Activated T-helper 1 cell treated with Interleukin-2 at 50 U/mL for 16 hours (primary cell): ENCODE results near the gene TRMT1.
A peak's percentile ranks its signal among the peaks of the same experiment; 100 is the strongest.
"Not testable (repeated sequence)": the region's sequence is repeated elsewhere in the genome, so short reads cannot be mapped to it uniquely, and the experiment has no call there.

Experiments used
- DNase-seq: peaks from one replicate; pipeline ENCODE4 v3.0.0-alpha.2; 2020; ENCODE audit warnings: low read depth

Gene TRMT1

GRCh38 chr19:13116282-13117175, at the start of gene TRMT1:
Gene TRMT1 (minus strand): TSS chr19:13116740. CDS start chr19:13116399, 341 bp downstream.
- peak; percentile 72 for DNase-seq

GRCh38 chr19:13166151-13166550, 49.6 kb upstream of the TRMT1 start:
- DNase-seq = not testable (repeated sequence)

- no peak for DNase-seq
Observed at GRCh38 chr19:13165162-13165997, 48.8 kb upstream of the TRMT1 start.

GRCh38 chr19:13164343-13165161, 48.0 kb upstream of the TRMT1 start:
- peak; percentile 43 for DNase-seq

DNA sequence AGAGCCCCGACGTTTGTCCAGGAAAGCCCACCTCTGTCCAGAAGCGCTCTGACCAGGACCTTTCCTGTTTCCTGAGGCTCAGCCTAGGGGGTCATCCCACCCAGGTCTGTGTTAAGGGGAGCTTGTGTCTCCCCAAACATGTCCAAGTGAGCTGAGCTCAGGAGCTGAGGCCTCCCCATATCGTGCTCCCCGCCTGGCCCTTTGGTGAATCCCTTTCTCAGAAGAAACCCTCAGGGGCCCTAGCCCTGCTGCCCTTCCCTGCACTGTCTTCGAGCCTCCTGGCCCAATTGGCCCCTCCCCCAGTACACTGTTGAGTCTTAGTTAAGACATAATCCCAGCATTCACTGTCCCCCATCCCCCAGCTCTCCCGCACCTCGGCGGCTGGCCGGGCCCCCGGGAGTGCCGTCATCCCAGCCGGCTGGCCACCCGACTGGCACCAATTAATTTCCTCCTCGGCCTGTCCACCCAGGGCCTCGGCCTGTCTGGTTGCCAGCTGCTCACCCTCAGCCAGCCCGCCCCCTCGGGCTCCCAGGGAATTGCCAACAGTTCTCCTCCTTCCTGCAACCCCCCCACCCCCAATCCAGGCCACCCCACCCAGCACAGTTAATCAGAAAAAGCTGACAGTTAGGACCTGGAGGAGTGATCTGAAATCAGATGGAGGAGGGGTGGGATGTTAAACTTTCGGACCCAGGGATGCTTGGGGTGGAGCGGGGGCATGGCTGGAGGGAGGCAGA, 47.2 kb upstream of the TRMT1 start:
- no peak for DNase-seq

- DNase-seq = peak; percentile 75
Observed at GRCh38 chr19:13162724-13163608, 46.4 kb upstream of the TRMT1 start.

DNA sequence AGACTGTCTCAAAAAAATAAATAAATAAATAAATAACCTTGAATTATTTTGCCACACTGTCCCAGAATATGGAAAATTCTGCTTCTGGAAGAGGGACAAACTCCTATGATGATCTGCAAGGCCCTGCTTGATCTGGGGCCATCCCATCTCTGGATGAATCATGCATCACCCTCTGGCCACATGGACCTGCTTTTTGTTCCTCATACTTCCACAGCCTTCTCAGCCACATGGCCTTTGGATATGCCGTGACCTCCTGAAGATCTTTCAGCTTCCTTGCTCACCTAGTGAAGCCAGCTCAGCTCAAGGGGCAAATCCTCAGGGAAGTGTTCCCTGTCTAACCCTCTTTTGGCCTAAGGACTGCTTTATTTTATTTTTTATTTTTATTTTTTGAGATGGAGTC, 44.0 kb upstream of the TRMT1 start:
- no peak for DNase-seq

DNA sequence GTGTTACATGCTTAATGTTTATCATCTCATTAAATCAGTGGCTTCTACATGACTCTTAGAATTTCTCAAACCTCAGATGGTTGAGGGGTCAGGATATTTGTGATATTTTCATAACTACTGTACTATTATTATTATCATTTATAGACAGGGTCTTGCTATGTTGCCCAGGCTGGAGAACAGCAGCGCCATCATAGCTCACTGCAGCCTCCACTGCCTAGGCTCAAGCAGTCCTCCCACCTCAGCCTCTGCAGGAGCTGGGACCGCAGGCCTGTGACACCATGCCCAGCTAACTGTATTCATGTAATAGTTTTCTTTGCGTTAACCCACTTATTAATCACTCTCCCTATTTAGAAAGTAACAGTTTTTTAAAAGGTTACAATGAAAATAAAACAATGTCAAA, 43.2 kb upstream of the TRMT1 start:
- DNase-seq = no peak

DNA sequence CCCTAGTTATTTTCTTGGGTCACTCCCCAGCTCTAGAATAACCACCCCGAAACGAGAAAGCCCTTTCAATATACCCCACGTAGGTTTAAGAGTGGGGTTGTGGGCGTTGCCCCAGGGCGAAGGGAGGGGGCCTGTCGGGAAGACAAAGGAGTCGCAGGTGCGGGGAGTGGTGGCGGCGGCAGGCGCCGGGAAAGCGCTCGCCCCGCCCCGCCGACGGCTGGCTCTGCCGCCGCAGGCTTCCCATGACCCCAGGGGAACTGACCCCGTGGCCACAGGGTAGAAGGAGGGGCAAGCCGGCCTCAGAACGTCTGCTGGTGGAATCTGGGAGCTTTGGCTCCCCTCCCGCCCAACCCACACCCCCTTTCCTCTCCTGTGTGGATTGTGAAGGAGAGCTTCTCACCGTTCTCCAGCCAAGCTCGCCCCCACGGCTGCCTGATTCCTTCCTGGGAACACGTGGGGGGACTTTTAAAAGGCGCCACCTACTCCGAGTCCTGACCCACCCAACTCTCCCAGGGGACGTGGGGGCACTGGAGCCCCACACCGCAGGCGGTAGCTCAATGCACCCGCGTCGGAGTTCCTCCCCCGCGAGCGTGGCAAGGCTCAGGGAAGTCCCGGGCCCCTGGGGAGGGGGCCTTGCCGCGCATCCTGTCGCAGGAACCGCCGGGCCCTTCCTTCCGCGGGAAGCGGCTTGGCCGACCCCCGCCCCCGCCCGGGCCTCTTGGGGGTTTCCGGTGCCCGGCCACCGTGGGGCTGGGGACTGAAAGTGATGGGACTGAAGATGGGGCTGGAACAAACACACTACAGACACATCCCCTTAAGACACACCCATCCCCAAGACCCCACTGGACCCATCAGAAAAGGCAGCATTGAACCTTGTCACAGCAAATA, 39.2 kb upstream of the TRMT1 start:
- peak; percentile 73 for DNase-seq

DNA sequence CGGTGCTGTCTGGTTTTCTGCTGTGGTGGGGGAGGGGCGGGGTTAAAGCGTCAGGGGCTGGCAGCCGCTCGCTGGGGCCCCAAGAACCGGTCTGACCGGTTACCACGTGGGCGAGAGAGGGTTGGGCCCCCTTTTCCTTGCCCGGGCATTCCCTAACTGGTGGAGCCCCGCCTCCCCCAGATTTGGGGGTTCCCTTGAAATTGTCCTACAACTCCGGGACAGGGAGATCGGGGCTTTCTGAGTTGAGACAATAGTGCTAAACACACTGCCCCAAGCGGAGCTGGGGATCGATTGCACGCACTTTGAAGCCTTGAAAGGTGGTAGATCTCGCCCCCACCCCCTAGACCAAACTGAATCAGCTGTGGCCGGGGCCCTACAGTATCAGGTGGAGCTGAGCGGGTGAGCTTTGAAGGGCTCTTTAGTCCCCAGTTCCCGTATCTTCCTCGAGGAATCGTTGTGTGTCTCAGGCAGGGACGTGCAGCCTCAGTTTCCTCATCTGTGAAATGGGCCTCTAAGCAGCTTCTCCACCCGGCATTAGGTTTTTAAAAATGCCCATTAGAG, 38.5 kb upstream of the TRMT1 start:
- no peak for DNase-seq

DNA sequence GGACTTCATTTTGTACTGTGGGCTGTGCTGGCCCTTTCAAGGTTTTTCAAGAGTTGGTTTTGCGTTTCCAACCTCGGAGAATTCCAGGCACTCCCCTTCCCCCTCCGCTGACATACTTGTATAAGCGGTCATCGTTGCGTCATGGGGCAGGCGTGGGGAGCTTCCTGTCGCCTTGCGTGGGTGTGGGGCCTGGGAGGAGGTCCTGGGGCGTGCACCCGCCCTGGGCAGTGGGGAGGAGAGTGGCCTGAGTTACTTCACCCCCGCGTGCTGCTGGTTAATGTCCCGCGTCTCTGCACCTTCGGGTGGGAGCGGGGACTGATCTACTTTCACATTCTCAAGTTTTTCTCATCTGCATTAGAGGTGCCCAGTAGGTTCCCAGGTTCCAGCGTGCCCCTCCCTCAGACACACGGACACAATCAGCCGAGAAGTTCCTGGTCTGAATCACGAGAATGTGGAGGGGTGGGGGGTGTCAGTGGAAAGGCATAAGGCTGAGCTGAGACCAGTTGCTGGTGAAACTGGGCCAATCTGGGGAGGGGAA, 37.8 kb upstream of the TRMT1 start:
- no peak for DNase-seq

DNA sequence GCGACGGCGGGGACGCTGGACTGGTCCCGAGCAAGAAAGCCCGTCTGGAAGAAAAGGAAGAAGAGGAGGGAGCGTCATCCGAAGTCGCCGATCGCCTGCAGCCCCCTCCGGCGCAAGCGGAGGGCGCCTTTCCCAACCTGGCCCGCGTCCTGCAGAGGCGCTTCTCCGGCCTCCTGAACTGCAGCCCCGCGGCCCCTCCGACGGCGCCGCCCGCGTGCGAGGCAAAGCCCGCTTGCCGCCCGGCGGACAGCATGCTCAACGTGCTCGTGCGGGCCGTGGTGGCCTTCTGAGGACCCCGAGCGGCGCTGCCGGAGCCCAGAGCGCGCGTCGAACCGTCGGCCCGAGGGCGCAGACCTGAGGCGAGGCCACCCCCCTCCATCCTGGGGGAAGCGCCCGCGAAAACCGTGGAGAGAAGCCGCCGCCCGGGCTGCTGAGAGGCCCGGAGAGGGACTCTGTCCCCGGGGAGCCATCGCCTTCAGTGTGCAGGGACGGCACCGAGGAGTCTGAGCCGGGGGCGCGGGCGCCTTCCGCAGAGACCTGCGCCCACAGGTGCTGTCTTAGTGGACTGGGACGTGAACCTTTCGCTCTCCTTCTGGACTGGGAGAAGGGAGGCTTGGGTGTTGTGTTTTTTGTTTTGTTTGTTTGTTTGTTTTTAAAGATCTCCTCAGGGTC, 37.2 kb upstream of the TRMT1 start:
- no peak for DNase-seq

GRCh38 chr19:13152974-13153568, 36.5 kb upstream of the TRMT1 start:
- peak; percentile 93 for DNase-seq

DNA sequence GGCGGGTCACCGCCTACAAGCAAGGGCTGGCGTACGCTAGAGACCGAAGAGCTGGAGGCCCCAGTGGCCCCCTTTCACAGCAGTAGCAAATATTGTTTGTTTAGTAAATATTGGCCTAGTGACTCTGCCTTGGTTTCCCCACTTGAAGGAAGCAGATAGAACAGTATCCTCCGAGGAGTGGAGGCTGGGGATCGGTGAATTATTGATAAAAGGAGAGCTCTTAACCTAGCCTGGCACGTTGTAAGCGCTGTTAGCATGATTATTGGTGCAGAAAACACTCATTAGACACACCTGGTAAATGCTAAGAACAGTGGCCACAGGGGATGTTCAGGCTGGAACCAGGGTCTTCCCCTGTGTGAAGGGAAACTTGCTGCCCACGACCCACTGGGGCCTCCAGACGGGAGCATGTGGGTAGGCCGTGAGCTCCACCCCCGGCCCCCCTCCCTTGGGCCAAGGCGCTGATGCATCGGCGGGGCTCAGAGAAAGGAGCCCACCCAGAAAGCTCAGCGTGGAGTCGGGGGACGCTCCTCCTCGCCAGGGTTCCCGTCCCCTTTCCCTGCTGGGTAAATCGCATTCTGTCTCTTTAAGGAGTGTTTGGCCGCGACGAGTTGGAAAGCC, 35.9 kb upstream of the TRMT1 start:
- DNase-seq = no peak

GRCh38 chr19:13151605-13152355, 35.2 kb upstream of the TRMT1 start:
- peak; percentile 94 for DNase-seq

- DNase-seq = no peak
Observed at GRCh38 chr19:13150931-13151604, 34.5 kb upstream of the TRMT1 start.
